PC-9 (cell line): ENCODE results near the gene KLF14. TPM values are rescaled to one million over a fixed set of nuclear protein-coding genes. Genes with fewer than 3 reads are reported as not detected.
A peak's percentile ranks its signal among the peaks of the same experiment; 100 is the strongest.
"Not testable (repeated sequence)": the region's sequence is repeated elsewhere in the genome, so short reads cannot be mapped to it uniquely, and the experiment has no call there.

Experiments used
- BruUV-seq: library from RNA; stranded (reverse); fragments of 400-500 nt; replicated peaks from 2 replicates; lab custom pipeline; 2021; lab: Mats Ljungman, UMichigan
- CTCF ChIA-PET: fragments of 300-600 bp; sonication (Branson Sonifier 250); formaldehyde crosslinking; loops from one replicate; lab custom pipeline; 2022; ENCODE audit warnings: antibody characterized with exemption; lab: Charles Lee
- POLR2A ChIA-PET: fragments of 300-600 bp; sonication (Branson Sonifier 250); formaldehyde crosslinking; loops from one replicate; lab custom pipeline; 2022; ENCODE audit warnings: antibody characterized with exemption; ENCODE audit not compliant: unreplicated experiment; lab: Charles Lee
- DNase-seq, 2 experiments: peaks; one replicate each; pipeline versions ENCODE4 v3.0.0 to v3.0.0-alpha.2; 2015 to 2022; ENCODE audit warnings: mixed read lengths in 1 of 2
- H2AFZ ChIP-seq: fragments of 200-600 bp; sonication (generic); 2 replicates; pipeline ENCODE4 v1.8.1; 2017; ENCODE audit warnings: antibody characterized with exemption
- H3F3A ChIP-seq: fragments of 200-600 bp; sonication (generic); 2 replicates; pipeline ENCODE4 v1.8.1; 2017; ENCODE audit warnings: antibody characterized with exemption, mild to moderate bottlenecking, low read depth; ENCODE audit not compliant: insufficient read depth
- H3K27ac ChIP-seq: fragments of 200-600 bp; sonication (generic); 2 replicates; pipeline ENCODE4 v1.6.1; 2016; ENCODE audit warnings: mixed run types
- H3K27me3 ChIP-seq: fragments of 200-600 bp; sonication (generic); 2 replicates; pipeline ENCODE4 v1.6.1; 2016; ENCODE audit warnings: low read depth, mixed run types; ENCODE audit not compliant: insufficient read depth
- H3K36me3 ChIP-seq: fragments of 200-600 bp; sonication (generic); 2 replicates; pipeline ENCODE4 v1.6.1; 2016; ENCODE audit warnings: low read depth, mixed run types
- H3K4me1 ChIP-seq: fragments of 200-600 bp; sonication (generic); replicated peaks from 2 replicates; pipeline ENCODE4 v1.6.1; 2016; ENCODE audit warnings: mixed run types; ENCODE audit not compliant: insufficient read depth
- H3K4me2 ChIP-seq: fragments of 200-600 bp; sonication (generic); 2 replicates; pipeline ENCODE4 v1.6.1; 2017; ENCODE audit warnings: mixed run types
- H3K4me3 ChIP-seq: fragments of 200-600 bp; sonication (generic); 2 replicates; pipeline ENCODE4 v1.6.1; 2016; ENCODE audit warnings: mixed run types
- H3K79me2 ChIP-seq: fragments of 200-600 bp; sonication (generic); 2 replicates; pipeline ENCODE4 v1.6.1; 2017; ENCODE audit warnings: low read depth, mixed run types
- H3K9me2 ChIP-seq: fragments of 200-600 bp; sonication (generic); 2 replicates; pipeline ENCODE4 v1.8.1; 2017; ENCODE audit warnings: mild to moderate bottlenecking; ENCODE audit not compliant: insufficient read depth
- H3K9me3 ChIP-seq: fragments of 200-600 bp; sonication (generic); 2 replicates; pipeline ENCODE4 v1.8.1; 2016; ENCODE audit warnings: low read depth; ENCODE audit not compliant: insufficient read depth
- H4K20me1 ChIP-seq: fragments of 200-600 bp; sonication (generic); 2 replicates; pipeline ENCODE4 v1.8.1; 2017; ENCODE audit not compliant: insufficient read depth
- CTCF ChIP-seq: fragments of 200-600 bp; sonication (generic); conservative IDR thresholded peaks from 2 replicates; pipeline ENCODE4 v1.6.1; 2017; ENCODE audit warnings: mixed run types, antibody characterized with exemption, mild to moderate bottlenecking, moderate library complexity
- EZH2 ChIP-seq: fragments of 200-600 bp; sonication (generic); IDR thresholded peaks from 2 replicates; pipeline ENCODE4 v1.8.0; 2017; ENCODE audit warnings: antibody characterized with exemption, low read depth
- intact Hi-C: fragments of 100-400 bp; cut with micrococcal nuclease; formaldehyde crosslinking; loops from one replicate; pipeline ENCODE4 v1.10.0; 2022; ENCODE audit not compliant: unreplicated experiment
- total RNA-seq: library from RNA; stranded (reverse); gene quantifications from 2 replicates; pipeline ENCODE4 v1.2.3, GENCODE V29; 2021

KLF14 gene
- total RNA-seq, 1 experiment from 2014 or later = not detected

DNA sequence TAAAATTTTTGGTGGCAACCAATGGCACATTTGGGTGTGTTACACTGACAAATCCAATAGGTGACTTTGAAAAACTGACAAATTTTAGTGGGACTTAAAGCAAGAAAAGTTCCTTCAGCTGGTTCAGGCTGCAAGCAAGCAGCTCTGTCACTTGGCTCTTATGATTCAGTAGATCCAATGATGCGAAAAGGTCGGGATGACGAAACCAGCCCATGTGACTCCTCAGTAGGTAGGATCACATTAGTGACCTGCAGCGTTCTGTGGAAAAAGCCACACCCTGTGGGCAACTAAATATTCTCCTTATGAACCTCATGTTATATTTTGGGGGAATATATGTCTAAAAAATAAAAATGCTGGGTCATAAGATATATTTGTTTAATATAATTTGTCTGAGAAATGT, 34.3 kb downstream of the KLF14 start:
- ChIA-PET POLR2A (no interaction called here), CTCF (no interaction called here)
- Histone ChIP-seq H3K27me3 (no peaks in the 10 kb centered on the region), H4K20me1 (no peaks in the 10 kb centered on the region), H3K27ac (no peak overlapping the region), H3K79me2 (no peaks in the 10 kb centered on the region), H3K4me1 (no peaks in the 10 kb centered on the region; the same call in 1 of the 2 replicates), H3F3A (no peaks in the 10 kb centered on the region), H3K9me2 (no peaks in the 10 kb centered on the region), H3K9me3 (no peaks in the 10 kb centered on the region), H3K36me3 (no peaks in the 10 kb centered on the region), H3K4me2 (no peak overlapping the region), H3K4me3 (no peak overlapping the region), H2AFZ (no peak overlapping the region)
- BruUV-seq = no TSS peak
- intact Hi-C loops = no loop called here
- no peak for DNase-seq
- TF ChIP-seq EZH2 (no peak), CTCF (no peak)

DNA sequence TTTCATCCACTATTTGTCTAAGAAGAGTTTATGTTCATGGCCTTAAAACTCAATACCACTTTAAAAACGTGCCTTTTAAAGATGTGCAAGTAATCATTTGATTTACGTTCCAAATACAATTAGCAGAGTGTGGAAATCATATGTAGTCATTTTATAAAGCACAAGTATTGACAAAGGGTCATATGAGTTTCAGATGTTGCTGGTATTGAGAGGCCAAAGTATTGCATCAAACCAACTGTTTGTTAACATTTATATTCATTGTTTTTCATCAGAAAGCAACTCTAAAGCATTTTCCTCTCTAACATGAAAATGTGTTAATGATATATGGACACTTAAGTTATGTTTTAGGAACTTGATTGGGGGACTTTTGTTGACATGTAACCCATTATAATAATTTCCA, 36.2 kb downstream of the KLF14 start:
- ChIA-PET CTCF (no interaction called here), POLR2A (no interaction called here)
- Histone ChIP-seq H3K4me3 (no peak overlapping the region), H3K27ac (no peak overlapping the region), H2AFZ (no peak overlapping the region), H3K9me2 (no peaks in the 10 kb centered on the region), H3K36me3 (no peaks in the 10 kb centered on the region), H3F3A (no peaks in the 10 kb centered on the region), H3K4me1 (no peaks in the 10 kb centered on the region), H3K4me2 (no peak overlapping the region), H3K27me3 (no peaks in the 10 kb centered on the region), H4K20me1 (no peaks in the 10 kb centered on the region), H3K79me2 (no peaks in the 10 kb centered on the region), H3K9me3 (no peaks in the 10 kb centered on the region)
- DNase-seq = no peak
- no TSS peak for BruUV-seq
- no peak for TF ChIP-seq CTCF
- no peak for TF ChIP-seq EZH2
- intact Hi-C loops = loop anchor here (2.0 kb wide), 1 partner anchor 627 kb away; the partner anchor contains the start of gene KLHDC10

DNA sequence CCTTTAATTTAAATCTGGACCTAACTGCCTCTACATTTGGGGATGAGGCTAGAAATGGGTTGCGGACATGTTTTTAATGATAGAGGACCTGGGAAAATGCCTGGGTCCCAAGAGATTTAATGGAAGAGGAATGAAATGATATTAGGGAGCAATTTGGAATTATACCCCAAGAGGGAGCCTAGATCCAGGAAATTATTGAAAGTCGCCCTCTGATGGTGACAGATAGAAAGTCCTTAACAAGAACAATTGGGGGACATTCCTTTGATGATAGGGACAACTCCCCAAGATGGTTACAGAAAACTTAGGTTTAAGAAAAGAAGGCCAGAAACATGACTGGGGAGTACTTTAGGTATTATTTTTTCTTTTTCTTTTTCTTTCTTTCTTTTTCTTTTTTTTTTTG, 38.2 kb downstream of the KLF14 start:
- H2AFZ ChIP-seq = no peak overlapping the region

DNA sequence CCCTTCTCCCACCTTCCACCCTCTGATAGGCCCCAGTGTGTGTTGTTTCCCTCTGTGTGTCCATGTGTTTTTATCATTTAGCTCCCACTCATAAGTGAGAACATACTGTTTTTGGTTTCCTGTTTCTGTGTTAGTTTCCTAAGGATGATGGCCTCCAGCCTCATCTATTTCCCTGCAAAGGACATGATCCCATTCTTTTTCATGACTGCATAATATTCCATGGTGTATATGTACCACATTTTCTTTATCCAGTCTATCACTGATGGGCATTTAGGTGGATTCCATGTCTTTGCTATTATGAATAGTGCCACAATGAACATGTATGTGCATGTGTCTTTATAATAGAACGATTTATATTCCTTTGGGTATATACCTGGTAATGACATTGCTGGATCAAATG, 41.6 kb downstream of the KLF14 start:
- CTCF ChIA-PET = interaction anchor here (0.6 kb wide), 2 partner anchors 537 to 578 kb away, joined by 3 to 5 read pairs; no protein-coding TSS in a partner anchor
- H3K9me3 ChIP-seq, BruUV-seq: not testable (repeated sequence)

More for the DNA sequence above, 38.2 kb downstream of the KLF14 start:
- Histone ChIP-seq H3K4me2 (no peak overlapping the region), H3K36me3 (no peaks in the 10 kb centered on the region), H3F3A (no peaks in the 10 kb centered on the region), H4K20me1 (no peaks in the 10 kb centered on the region), H3K9me2 (no peaks in the 10 kb centered on the region), H3K9me3 (no peaks in the 10 kb centered on the region), H3K4me3 (no peak overlapping the region), H3K27me3 (no peaks in the 10 kb centered on the region), H3K79me2 (no peaks in the 10 kb centered on the region), H3K4me1 (no peaks in the 10 kb centered on the region), H3K27ac (no peak overlapping the region)
- intact Hi-C loops = loop anchor here (2.0 kb wide), 1 partner anchor 625 kb away; the partner anchor contains the start of gene KLHDC10
- no peak for TF ChIP-seq EZH2
- peak; percentile 75 for TF ChIP-seq CTCF
- no TSS peak for BruUV-seq
- peak in 1 of 2 experiments; percentile 6 for DNase-seq
- ChIA-PET POLR2A (no interaction called here), CTCF (no interaction called here)

More for the DNA sequence above, 41.6 kb downstream of the KLF14 start:
- H3K4me1 ChIP-seq, DNase-seq, H4K20me1 ChIP-seq, H3K36me3 ChIP-seq, H3F3A ChIP-seq, H3K9me2 ChIP-seq, H3K27me3 ChIP-seq, H3K79me2 ChIP-seq, H3K4me2 ChIP-seq, intact Hi-C loops, H3K4me3 ChIP-seq, H3K27ac ChIP-seq, H2AFZ ChIP-seq: not testable (repeated sequence)
- POLR2A ChIA-PET = interaction anchor here (0.7 kb wide), 1 partner anchor 130 kb away, joined by 10 read pairs; no protein-coding TSS in a partner anchor
